ENCODE measurements around the gene PLOD3. TPM values are rescaled to one million over a fixed set of nuclear protein-coding genes. Genes with fewer than 3 reads are reported as not detected.

Gene PLOD3, protein sequence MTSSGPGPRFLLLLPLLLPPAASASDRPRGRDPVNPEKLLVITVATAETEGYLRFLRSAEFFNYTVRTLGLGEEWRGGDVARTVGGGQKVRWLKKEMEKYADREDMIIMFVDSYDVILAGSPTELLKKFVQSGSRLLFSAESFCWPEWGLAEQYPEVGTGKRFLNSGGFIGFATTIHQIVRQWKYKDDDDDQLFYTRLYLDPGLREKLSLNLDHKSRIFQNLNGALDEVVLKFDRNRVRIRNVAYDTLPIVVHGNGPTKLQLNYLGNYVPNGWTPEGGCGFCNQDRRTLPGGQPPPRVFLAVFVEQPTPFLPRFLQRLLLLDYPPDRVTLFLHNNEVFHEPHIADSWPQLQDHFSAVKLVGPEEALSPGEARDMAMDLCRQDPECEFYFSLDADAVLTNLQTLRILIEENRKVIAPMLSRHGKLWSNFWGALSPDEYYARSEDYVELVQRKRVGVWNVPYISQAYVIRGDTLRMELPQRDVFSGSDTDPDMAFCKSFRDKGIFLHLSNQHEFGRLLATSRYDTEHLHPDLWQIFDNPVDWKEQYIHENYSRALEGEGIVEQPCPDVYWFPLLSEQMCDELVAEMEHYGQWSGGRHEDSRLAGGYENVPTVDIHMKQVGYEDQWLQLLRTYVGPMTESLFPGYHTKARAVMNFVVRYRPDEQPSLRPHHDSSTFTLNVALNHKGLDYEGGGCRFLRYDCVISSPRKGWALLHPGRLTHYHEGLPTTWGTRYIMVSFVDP
- 77.9 to 84.6 TPM (median 80.8 TPM) in 5 replicates for total RNA-seq (2022; extraction: Qiagen RNA extraction)

DNA sequence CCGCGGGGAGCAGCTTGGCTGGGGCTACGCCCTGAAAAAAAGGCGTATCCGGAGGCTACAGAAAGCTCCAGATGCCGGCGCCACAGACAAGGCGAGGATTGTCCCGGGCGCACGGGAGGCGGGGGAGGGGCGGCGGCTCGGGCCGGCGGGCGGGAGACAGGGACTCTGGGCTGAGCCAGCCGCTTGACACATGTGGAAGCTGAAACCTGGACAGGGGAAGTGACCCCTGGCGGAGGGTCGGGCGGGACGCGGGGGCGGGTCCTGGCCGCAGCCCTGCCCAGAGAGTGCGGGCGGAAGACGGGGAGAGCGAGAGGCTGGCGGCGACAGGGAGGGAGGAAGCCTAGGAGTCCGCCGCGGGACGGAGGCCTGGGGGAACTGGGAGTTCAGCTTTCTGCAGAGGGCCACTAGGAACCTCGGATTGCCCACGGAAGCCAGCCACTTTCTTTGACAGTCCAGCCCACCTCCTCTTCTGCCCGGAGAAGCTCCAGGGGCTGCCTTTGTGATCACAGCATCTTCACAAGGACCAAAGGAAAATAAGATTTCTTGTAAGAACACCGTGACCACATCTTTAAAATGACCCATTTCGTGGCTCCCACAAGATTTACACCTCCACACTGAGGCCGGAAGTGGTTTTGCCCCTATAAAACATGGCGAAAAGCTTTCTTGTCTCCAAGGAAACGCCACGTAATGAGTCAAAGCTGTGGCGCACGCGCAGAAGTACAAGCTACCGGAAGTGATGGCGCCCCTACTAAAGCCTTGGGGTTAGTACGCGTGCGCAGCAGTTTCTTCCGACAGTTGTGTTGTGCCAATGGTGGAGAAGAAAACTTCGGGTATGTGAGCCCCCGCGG is at the start of gene PLOD3, which contains the start of gene ZNHIT1:
TSS of gene PLOD3 (minus strand) at position 194 of the 848 bp plus-strand sequence. CDS start 307 bp downstream, outside the sequence.
TSS of gene ZNHIT1 (plus strand) at position 778 of the 848 bp plus-strand sequence. CDS start at position 809, 31 bp downstream.

DNA sequence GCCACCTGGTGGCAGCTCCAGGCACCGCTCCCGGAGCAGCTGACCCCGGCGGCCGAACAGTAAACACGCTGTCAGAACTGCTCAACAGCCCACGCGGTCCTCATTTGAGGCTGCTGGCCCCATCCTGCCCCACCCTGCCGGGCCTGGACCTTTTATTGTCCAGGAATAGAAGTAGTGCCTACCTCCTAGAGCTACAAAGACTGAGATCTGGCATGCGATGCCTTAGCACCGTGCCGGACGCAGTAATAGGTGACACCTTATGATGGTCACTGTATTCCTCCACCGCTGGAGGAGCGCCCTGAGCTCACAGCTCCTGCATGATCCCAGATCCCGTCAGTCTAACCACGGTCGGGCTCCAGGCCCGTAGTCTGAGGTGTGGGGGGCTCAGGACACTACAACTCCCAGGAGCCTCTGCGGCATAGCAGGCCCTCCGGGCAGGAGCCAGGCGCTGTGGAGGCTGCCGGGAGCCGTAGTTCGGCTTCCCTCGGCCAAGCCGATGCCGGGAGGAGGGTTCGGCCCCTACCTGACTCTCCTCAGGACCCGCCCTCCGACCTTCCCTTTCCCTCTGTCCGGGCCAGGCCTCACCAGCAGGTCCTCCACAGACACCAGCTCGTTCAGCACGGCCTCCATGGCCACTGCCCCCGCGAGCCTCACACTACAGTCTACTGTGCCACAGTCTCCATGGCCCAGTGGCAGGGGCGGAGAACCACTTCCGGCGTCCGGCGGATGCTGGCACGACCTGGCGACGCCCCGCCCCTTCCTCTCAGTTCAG is 27.2 kb upstream of the PLOD3 start, which contains the start of gene FIS1:
TSS of gene FIS1 (minus strand) at position 707 of the 772 bp plus-strand sequence. CDS start at position 630, 77 bp downstream.

DNA sequence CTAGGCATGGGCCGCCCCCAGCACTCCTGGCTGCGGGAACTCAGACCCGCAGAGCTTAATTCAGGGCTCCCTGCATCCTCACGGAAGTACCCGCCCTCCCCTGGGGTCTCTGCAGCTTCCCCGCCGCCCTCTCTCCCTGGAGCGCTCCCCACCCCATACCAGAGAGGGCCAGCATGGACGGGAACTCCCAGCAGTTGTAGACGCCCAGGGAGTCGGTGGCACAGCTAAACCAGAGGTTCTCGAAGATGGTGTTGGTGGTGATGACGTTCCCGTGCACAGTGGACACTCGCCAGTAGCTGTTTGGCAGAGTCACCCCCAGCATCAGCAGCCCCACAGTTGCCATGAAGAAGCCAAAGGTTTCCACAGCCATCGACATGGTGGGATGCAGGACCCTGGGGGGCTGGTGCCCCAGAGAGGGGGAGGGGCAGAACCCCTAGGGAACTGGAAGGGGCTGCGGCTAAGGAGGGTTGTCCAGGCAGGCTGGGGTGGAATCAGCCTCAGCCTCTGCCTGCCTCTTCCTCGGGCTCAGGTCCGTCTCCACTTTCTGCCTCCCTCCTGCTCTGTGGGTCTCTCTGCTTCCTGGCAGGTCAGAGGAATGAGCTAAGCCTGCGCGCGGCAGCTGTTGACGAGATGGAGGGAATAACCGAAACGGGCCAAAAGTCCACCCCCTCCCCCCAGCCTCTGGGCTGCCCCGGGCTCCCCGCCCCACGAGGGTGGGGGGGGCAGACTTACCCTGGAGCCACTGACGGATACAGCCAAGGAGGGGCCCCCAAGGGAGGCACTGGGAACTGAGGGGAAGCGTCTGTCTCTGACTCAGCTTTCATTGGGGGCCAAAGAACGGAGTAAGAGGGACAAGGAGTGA is 20.1 kb upstream of the PLOD3 start, which contains the start of gene CLDN15:
TSS of gene CLDN15 (minus strand) at position 597 of the 862 bp plus-strand sequence. CDS start at position 376, 221 bp downstream.

DNA sequence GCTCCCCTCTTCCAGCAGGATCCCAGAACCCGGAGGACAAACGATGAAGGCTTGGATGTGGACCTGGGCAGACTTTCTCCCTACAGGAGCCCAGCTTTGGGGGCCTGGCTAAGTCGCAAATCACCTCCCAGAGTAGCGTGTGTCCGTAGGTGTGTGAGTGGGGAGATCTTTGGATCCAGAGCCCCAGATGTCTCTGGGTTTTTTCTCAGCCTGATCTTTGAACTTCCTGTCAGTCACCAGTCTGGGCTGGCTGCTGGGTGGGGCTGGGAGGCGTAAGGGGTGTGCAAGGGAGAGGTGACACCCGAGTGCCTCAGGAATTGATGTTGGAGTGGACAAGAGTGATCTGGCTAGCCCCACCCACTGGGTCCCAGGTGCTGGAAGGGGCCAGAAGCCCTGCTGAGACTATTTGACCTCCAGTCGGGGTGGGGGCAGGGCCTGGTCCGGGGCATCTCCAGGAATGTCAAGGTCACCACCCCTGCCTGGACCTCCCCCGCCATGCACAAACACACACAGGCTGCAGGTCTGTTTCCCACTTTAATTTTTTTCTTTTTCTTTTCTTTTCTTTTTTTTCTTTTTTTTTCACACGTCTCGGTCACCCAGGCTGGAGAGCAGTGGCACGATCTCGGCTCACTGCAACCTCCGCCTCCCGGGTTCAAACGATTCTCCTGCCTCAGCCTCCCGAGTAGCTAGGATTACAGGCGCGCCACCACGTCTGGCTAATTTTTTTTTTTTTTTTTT is 16.4 kb downstream of the PLOD3 start, which contains the start of gene MOGAT3:
TSS of gene MOGAT3 (minus strand) at position 175 of the 738 bp plus-strand sequence. CDS start 182 bp downstream, outside the sequence.

DNA sequence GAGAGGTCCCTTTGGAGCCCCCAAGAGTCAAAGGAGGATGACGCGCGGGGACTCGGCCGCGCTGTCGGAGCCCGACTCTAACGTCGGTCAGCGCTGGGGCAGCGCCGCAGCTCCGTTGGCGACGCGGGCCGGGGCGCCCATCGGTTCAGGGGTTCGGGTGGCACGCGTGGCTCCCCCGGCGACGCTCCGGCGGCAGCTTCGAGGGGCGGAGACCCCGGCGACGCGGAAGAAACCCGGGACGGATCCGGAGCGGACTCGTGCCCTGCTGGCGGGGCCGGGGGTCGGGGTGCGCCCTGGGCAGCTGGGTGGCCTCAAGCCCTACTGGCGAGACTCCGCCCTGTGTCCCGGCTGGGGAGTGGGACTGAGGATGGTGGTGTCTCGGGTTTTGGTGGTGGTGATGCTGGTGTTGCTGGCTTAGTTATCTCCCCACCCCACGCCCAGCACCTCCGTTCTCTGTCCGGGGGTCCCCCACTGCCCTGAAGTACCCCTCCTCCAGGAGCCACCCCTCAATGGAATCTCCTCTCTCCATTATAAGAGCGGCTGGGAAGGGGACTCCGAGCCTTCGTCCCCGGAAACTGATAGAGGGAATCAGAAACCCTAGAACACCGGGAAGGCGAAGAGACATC is 37.1 kb downstream of the PLOD3 start, which contains the start of gene NAT16:
TSS of gene NAT16 (minus strand) at position 164 of the 626 bp plus-strand sequence. CDS start 5,486 bp downstream, outside the sequence.

DNA sequence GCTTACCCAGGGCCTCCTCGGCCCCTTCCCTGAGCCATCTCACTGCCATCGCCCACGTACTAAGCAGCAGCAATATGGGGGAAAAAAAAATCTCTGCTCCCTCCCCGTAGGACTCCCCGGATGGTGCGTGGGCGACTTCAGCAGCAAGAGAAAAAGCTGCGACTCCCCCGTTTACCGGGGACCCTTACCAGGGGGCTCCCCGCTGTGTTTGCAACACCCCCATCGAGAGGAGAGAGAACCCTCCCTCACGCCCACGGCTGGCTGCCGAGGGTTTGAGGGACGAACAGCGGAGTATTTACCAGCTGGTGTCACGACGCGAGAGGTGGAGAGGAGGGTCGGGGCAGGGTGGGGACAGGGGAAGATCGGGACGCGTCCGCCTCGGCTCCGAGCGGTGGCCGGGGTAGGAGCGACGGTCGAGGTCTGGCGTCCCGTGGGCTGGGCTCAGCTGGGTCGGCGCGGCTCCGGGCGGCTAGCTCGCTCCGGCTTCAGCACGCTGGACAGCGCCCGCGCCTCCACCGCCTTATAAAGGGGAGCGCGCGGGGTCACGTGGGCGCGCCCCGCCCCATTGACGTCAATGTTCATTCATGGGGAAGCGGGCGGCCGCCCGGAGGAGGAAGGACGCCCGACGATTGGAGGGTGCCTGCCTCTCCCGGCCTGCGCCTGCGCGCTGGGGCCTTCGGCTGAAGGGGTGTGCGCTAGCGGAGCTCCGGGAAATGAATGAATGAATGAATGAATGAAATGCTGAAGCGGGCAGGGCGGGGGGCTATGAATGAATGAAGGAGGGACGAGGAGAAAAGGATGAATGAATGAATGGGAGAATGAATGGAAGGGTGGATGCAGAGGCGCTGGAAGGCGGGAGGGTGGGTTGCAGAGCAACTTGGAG is 52.1 kb downstream of the PLOD3 start, which contains the start of gene VGF:
TSS of gene VGF (minus strand) at position 495 of the 883 bp plus-strand sequence. CDS start 726 bp downstream, outside the sequence.

Other genes starting within 250 kb of the PLOD3 start
- gene MUC12, start 248.0 kb downstream of the PLOD3 start, total RNA-seq (2022; extraction: Qiagen RNA extraction): 12.6 to 23.9 TPM (median 19.6 TPM) in 5 replicates
- 0.01 to 0.02 TPM (median 0.02 TPM) in 5 replicates for gene MUC17, start 197.5 kb downstream of the PLOD3 start, total RNA-seq (2022; extraction: Qiagen RNA extraction)
- gene TRIM56, start 132.1 kb downstream of the PLOD3 start, total RNA-seq (2022; extraction: Qiagen RNA extraction): 12.0 to 16.2 TPM (median 15.0 TPM) in 5 replicates
- gene SERPINE1, start 90.5 kb downstream of the PLOD3 start, total RNA-seq (2022; extraction: Qiagen RNA extraction): 1,637 to 2,046 TPM (median 1,903 TPM) in 5 replicates
- 145 to 152 TPM (median 148 TPM) in 5 replicates for gene AP1S1, start 63.1 kb downstream of the PLOD3 start, total RNA-seq (2022; extraction: Qiagen RNA extraction)
- 12.5 to 28.3 TPM (median 19.4 TPM) in 5 replicates for gene VGF, start 52.0 kb downstream of the PLOD3 start, total RNA-seq (2022; extraction: Qiagen RNA extraction)
- 0.08 to 0.17 TPM (median 0.15 TPM) in 5 replicates for gene NAT16, start 37.3 kb downstream of the PLOD3 start, total RNA-seq (2022; extraction: Qiagen RNA extraction)
- not detected in 5 replicates for gene MOGAT3, start 16.5 kb downstream of the PLOD3 start, total RNA-seq (2022; extraction: Qiagen RNA extraction)
- 68.1 to 101 TPM (median 91.6 TPM) in 5 replicates for gene ZNHIT1, start 584 bp upstream of the PLOD3 start, total RNA-seq (2022; extraction: Qiagen RNA extraction)
- gene CLDN15, start 20.2 kb upstream of the PLOD3 start, total RNA-seq (2022; extraction: Qiagen RNA extraction): 8.4 to 12.5 TPM (median 10.5 TPM) in 5 replicates
- 120 to 154 TPM (median 137 TPM) in 5 replicates for gene FIS1, start 27.5 kb upstream of the PLOD3 start, total RNA-seq (2022; extraction: Qiagen RNA extraction)
- gene IFT22, start 104.2 kb upstream of the PLOD3 start, total RNA-seq (2022; extraction: Qiagen RNA extraction): 49.9 to 54.4 TPM (median 52.5 TPM) in 5 replicates
- 0.41 to 0.67 TPM (median 0.59 TPM) in 5 replicates for gene COL26A1, start 145.3 kb upstream of the PLOD3 start, total RNA-seq (2022; extraction: Qiagen RNA extraction)